DOHH2 (cell line): ENCODE data around the gene DBN1.

Experiments
- EZH2phosphoT487 ChIP-seq: fragments of 200-600 bp; sonication (generic); IDR thresholded peaks from 2 replicates; pipeline ENCODE4 v1.6.1; 2017; ENCODE audit warnings: borderline replicate concordance, mild to moderate bottlenecking, antibody characterized with exemption, low read length, moderate library complexity, mixed read lengths
- TF ChIP-seq, protein P1 (sequence below): fragments of 200-600 bp; sonication (generic); IDR thresholded peaks from one replicate; pipeline ENCODE4 v1.5.1; 2014; ENCODE audit warnings: antibody characterized with exemption, mild to moderate bottlenecking, low read depth, low read length; ENCODE audit not compliant: poor library complexity, severe bottlenecking

DNA sequence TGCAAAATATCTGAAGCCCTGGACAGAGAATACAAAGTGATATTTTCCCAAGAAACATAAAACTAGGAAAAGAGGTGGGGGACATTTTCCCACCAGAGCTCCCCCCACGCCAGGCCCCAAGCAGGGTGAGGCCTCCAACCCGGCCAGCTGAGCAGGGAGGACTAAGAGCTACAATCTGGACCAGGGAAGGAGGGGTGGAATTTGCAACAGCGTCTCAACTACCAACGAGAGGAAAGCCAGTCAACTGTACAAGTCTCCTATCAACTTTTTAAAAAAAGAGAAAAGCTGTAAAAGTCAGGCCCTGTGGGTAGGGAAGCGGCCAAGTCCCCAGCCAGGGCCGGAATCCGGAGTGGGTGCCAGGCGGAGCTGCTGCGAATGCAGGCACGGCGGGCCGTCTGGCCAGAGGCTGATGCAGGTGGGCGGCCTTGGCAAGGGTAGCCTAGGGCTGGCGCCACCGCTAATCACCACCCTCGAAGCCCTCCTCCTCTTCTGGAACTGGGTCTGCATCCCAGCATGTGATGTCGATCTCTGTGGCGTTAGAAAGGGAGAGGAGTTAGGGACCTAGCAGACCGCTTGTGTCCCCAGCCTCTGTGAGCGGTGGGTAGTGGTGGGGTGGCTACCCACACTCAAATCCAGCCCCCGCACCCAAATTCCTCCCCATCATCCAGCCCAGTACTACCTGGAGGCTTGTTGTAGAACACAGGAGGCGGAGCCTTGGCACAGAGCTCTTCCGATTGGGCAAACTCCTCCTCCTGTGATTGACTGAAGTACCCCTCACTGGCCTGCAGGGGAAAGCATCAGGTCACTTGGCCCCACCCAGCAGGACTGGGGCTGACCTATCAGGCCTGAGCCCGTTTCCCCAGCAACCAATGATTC lies 16.2 kb downstream of the DBN1 start:
- TF ChIP-seq, protein P1, sequence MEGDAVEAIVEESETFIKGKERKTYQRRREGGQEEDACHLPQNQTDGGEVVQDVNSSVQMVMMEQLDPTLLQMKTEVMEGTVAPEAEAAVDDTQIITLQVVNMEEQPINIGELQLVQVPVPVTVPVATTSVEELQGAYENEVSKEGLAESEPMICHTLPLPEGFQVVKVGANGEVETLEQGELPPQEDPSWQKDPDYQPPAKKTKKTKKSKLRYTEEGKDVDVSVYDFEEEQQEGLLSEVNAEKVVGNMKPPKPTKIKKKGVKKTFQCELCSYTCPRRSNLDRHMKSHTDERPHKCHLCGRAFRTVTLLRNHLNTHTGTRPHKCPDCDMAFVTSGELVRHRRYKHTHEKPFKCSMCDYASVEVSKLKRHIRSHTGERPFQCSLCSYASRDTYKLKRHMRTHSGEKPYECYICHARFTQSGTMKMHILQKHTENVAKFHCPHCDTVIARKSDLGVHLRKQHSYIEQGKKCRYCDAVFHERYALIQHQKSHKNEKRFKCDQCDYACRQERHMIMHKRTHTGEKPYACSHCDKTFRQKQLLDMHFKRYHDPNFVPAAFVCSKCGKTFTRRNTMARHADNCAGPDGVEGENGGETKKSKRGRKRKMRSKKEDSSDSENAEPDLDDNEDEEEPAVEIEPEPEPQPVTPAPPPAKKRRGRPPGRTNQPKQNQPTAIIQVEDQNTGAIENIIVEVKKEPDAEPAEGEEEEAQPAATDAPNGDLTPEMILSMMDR, result peak; percentile 29
- no peak for TF ChIP-seq EZH2phosphoT487
